T47D (cell line): Measurements from ENCODE around the gene LAMB3.

Experiments used
- DNase-seq, 2 experiments: peaks; one replicate each; pipeline versions ENCODE4 v3.0.0 to v3.0.0-alpha.2; 2011 to 2012; ENCODE audit warnings: low read depth in 1 of 2, low spot score in 1 of 2
- JUND ChIP-seq: IDR thresholded peaks from 2 replicates; pipeline ENCODE4 v1.6.1; 2012; ENCODE audit warnings: low read depth
- in situ Hi-C: cut with HindIII; loops from 2 replicates; pipeline ENCODE4 v1.10.0; 2016; ENCODE audit warnings: low sequenced_read_pairs, low pct_unique_long_range_greater_than_20kb

Gene LAMB3

DNA sequence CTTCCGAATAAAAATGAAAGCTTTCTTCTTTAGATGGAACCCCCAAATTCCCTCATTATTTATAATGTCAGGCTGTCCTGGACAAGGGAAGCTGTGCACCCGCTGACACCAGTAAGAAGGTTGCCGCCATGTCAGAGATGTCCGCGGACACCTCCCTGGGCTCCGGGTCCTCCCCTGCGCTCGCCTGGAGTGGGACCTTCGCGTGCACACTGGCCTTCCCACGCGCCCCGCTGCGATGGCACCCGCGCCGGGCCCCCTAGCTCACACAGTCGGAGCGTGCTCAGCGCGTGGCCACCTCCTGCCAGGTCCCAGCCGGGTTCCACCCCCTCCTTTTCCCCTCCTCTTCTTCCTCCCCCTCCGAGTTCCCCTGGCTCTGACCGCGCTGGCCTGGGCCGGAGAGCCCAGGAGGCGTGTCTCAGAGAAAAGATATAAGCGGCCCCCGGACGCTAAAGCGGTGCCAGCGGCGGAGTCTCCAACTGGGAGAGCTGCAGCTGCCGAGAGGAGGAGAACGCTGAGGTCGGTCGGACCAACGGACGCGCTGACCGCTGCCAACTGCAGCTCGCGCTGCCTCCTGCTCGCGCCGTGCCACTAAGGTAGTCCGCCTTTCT is 22.8 kb upstream of the LAMB3 start, which contains the start of gene G0S2:
TSS of gene G0S2 (plus strand) at position 456 of the 608 bp plus-strand sequence. CDS start 273 bp downstream, outside the sequence.
- in situ Hi-C loops, result no loop called here
- peak; percentile 32 to 58 for DNase-seq

DNA sequence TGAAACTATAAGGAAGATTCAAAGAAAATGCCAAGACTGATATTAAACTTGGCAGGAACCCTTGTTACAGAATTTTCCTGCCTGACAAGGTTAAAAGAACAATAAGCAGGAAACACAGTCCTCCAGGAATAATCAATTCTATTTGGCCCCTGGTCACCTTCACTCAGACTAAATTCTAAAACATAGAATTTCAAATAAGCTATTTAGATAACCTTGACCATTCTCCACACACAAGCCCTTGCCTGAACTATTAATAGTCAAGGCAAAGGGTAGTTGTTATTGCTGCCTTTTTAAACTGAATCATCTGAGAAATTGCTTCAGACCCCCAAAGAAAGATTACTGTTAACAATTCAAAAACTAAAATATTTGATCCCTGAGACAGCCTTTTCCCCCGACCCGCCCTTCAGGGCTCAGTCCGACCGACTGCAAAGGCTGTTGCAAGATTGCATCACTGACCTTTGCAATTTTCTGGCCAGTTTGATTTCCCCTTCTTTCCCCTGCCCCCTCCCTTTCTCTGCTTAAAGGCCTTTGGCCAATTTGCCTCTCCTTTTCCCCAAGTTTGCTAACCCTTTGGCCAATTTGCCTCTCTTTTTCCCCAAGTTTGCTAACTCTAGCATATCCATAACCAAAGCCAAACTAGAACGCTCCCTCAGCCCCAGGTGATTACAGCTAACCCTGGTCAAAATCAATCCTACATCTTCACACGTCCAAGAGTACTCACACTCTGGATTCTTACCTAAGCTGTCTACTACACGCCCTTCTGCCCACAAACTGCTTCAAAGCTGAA is 21.6 kb upstream of the LAMB3 start:
- no peak for TF ChIP-seq JUND
- in situ Hi-C loops, result no loop called here
- DNase-seq, result no peak

More for the DNA sequence above, 22.8 kb upstream of the LAMB3 start, which contains the start of gene G0S2:
- no peak for TF ChIP-seq JUND

DNA sequence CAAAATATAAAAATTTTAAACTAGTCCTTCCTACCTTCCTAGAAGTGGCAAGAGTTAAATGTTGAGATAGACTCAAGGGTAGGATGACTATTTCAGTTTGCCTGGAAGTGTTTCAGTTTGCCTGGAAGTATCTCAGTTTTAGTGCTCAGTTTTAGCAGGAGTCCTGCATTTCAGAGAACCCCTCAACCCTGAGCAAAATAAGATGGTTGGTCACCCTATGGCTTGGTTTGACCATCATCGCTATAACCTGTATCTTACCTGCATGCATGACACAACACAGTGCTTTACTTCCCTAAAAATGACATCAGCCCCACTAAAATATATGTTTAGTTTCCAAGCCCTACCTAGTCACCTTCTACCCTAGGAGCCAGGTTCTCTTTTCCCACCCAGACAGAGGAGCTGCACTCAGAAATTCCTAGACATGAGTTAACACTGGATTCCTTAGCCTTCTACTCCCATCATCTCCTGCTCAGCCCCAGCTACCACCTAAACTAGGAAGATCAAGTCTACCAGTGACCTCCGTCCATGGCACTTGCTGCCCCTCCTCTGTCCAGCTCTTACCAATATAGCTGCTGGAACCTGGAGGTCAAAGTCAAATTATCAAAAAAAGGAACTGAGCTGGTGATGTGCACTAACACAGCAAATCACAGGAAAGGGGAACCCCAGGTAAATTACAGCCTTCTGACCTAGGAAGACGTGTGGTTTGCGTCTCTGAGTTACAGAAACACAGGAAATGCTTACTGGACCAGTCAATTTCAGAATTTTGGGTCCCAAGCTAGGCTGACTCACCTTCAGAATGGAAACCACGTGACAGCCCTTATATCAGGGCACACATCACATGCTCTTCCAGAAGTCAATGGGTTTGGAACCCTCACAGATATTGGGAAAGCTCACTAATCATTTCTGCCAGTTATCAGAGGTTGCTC is 20.7 kb upstream of the LAMB3 start:
- in situ Hi-C loops, result no loop called here
- DNase-seq, result no peak
- no peak for TF ChIP-seq JUND

DNA sequence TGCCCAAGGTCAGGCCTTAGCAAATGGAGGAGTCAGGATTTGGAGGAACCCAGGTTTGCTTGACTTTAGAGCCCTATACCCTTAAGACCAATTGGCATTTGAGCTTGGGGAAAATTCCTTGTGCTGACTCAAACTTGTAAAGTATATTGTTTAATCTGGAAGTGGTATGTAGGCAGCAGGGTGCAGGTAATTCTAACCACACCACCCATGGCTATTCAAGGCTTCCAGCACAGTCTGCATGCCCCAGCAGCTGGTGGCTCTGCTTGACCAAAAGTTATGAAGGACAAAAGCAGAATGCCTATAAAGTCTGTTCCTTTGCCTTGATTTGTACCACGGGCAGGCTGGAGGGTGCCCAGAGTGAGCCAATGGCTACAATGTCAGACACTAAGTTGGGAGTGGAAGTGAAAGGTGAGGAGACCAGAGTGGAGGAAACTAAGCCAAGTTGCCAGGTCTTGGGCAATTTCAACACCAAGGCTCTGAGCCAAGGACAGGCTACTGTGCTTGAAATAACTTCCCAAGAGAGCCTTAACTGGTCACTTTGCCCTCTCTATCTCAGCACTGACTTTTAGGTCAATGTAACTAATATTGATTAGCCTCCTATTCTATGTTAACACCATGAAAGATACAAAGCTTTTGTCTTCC is 18.3 kb upstream of the LAMB3 start:
- TF ChIP-seq JUND, result no peak

DNA sequence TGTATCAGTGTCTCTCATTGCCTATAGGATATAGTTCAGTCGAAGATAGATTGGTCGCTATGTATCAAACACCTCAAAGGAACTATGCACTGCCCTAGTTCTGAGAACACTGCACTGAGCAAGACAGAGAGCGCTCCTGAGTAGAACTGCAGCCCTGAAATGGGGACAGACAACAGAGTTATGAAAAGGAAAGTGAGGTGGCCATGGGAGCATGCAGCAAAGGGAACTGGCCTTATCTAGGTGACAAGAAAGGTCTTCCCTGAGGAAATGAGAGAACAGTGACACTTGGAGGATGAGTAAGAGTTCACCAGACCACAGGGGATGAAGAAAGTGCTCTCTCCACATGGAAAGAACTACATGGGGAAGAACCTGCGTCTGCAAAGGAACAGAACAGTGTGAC is 15.5 kb upstream of the LAMB3 start:
- in situ Hi-C loops, result no loop called here
- TF ChIP-seq JUND, result no peak
- no peak for DNase-seq

More for the DNA sequence above, 18.3 kb upstream of the LAMB3 start:
- in situ Hi-C loops, result no loop called here
- DNase-seq, result no peak

DNA sequence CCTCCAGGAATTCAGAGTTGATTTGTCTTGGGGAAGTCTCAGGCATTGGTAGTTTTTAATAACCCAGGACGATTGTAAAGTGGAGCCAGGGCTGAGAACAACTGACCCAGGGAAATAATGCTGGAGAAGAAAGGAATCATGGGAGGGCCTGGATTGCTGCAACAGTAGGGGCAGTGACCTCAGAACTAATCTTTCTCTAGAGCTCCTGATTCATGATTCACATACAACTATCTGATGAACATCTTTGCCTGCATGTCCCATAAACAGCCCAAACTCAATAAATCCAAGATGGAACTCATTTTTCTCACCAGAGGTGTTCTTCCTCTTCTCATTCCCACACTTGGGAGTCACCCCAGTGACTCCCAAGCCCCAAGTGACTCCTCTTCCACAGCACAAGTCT is 14.9 kb upstream of the LAMB3 start:
- in situ Hi-C loops, result no loop called here
- DNase-seq, result no peak
- no peak for TF ChIP-seq JUND

DNA sequence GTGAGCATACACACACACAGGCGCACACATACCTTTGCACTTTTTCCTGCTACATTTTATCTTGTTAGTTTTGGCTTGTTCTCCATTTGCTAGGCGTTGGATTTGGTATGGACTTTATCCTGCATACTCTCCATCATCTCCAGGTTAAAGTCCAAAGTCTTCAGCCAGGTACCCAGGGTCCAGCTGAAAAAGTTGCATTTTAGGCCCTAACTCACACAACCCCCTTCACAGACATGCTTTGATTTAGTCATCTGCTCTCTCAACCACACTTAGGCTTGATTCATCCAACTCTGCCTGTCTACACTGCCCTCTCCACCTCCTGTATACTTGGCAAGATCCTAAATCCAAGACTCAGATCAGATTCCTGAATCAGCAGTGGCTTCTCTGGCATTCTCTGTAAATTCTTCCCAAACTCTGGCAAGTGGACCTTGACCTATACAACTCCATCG is 10.7 kb upstream of the LAMB3 start:
- TF ChIP-seq JUND, result no peak
- in situ Hi-C loops, result no loop called here
- no peak for DNase-seq

DNA sequence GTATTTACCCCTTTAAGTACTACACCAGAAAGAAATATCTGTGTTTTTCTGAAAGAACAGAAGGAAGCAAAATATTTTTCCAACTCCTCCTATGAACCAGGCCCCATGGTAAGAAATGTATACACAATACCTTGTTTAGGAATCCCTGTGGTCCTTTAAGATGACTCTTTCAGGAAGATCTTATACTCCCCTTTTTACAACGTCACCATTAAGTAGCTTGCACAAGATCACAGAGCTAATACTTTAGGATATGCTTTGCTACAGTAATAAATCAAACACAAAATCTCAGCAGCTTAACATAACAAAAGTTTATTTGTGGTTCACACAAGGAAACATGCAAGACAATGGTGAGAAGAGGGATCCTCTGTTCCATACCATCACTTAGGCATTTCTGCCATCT is 8.8 kb upstream of the LAMB3 start:
- TF ChIP-seq JUND, result no peak
- DNase-seq, result no peak
- in situ Hi-C loops, result no loop called here

DNA sequence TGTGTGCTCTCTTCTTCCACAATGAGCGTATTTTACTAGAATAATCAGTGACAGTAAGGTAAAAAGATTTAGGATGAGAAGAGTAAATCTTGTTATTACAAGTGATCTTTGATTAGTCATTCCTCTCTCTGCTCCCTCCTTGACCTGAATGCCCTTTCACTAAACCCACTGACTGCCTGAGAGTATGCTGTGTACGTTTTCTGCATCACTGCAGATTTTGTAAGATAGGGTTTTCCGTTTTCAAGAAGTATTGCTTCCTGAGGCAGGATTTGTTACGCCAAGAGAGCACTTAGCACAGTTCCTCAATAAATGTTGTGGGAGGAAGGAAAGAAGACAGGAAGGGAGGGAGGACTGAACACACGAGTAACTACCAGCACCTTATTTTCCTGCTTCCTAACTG is 7.7 kb upstream of the LAMB3 start:
- DNase-seq, result no peak
- in situ Hi-C loops, result no loop called here

DNA sequence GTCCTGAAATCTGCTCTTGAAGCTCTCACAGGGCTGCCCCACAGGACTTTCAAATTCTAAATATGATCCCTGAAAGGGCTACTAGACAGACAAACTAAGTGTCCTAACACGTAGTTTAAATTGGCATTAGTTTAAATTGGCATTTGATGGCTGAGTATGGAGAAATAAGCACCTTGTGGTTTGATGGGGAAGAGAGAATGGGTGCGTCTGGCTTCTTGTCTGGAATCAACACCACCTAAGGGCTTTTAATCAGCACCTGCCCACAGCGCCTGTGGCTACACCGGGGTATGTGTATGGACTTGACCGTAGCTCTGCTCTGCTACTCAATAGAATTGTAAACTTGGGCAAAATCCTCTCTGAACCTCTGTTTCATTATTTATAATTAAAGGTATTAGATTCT is 5.7 kb upstream of the LAMB3 start:
- no peak for DNase-seq
- TF ChIP-seq JUND, result no peak
- in situ Hi-C loops, result no loop called here

More for the DNA sequence above, 7.7 kb upstream of the LAMB3 start:
- no peak for TF ChIP-seq JUND

DNA sequence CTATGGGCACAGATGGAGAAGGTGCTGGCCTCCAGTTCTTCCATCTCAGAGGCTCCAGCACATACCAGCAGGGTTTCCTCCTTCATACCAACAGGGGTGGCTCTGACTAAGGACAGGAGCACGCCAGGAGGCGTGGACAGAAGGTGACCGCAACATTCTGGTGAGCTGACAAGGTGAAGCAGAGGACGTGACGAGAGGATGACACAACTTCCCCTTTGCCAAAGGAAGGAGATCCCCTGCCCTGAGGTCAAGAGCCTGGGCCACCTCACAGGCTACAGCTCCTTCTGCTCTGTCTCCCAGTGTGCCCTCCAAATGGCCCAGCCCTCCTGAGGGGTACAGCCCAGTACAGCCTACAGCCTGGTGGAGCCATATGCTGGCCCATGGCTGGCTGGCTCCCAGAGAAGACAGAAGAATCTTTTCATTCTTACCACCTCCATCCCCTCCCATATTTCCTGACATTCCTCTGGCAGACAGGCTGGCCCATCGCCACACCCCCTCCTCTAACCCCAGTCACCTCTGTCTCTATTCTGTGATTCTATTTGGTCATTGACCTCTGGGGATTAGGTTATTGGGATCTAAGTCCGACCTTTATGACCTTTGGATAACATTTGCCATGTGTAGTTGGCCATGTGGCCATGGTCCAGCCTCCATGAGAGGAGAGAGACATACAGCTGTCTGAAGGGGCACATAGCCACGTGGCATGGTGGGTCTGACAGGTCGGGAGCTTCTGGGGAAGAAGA is 5.1 kb upstream of the LAMB3 start:
- TF ChIP-seq JUND, result no peak
- in situ Hi-C loops, result no loop called here
- no peak for DNase-seq
